ENCODE results near the gene GFAP. TPM values are rescaled to one million over a fixed set of nuclear protein-coding genes. Genes with fewer than 3 reads are reported as not detected.

Gene GFAP
- total RNA-seq, 1 experiment from 2014 or later: 1.6 TPM

DNA sequence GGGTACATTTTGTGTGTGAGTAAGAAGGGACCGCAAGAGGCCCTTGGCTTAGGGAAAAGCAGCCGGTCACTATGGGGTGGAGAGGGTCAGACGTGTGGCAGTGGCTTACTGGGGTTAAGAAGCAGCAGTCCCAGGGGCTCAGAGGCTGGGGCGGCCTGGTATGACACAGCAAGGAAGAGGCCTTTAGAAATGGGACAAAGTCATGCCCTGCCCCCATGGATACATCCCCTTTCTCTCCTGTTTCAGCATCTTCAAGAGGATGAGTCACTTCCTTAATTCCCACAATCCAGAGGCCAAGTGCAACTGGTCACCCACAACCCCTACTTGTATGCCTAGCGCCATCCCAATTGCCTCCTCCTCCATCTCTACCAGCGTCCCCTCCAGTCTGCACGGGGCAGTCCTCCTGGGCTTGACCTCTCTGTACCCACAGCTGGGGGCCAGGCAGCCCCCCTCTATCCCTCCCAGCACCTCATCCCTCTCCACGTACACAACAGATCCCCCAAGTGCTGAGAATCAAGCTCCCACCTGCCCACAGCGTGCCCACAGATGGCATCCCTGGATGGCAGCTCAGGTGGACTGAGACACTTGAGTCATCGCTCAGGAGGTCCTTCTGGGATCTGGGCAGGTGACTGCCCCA is 9.2 kb downstream of the GFAP start:
- DNase-seq (ENCODE audit: low spot score): no peak
- no peak for TF ChIP-seq SP1 (CRISPR knock-in tag; conservative IDR thresholded peaks at IDR 0.05)
- TF ChIP-seq IRF2 (CRISPR knock-in tag; IDR thresholded peaks at IDR 0.05; ENCODE audit: borderline replicate concordance, low read depth): no peak
- TF ChIP-seq, protein P1, sequence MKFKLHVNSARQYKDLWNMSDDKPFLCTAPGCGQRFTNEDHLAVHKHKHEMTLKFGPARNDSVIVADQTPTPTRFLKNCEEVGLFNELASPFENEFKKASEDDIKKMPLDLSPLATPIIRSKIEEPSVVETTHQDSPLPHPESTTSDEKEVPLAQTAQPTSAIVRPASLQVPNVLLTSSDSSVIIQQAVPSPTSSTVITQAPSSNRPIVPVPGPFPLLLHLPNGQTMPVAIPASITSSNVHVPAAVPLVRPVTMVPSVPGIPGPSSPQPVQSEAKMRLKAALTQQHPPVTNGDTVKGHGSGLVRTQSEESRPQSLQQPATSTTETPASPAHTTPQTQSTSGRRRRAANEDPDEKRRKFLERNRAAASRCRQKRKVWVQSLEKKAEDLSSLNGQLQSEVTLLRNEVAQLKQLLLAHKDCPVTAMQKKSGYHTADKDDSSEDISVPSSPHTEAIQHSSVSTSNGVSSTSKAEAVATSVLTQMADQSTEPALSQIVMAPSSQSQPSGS (CRISPR knock-in tag; IDR thresholded peaks at IDR 0.05; ENCODE audit: borderline replicate concordance, low read depth): no peak
- TF ChIP-seq PRRX2 (CRISPR knock-in tag; IDR thresholded peaks at IDR 0.05): no peak
- TF ChIP-seq, protein P2, sequence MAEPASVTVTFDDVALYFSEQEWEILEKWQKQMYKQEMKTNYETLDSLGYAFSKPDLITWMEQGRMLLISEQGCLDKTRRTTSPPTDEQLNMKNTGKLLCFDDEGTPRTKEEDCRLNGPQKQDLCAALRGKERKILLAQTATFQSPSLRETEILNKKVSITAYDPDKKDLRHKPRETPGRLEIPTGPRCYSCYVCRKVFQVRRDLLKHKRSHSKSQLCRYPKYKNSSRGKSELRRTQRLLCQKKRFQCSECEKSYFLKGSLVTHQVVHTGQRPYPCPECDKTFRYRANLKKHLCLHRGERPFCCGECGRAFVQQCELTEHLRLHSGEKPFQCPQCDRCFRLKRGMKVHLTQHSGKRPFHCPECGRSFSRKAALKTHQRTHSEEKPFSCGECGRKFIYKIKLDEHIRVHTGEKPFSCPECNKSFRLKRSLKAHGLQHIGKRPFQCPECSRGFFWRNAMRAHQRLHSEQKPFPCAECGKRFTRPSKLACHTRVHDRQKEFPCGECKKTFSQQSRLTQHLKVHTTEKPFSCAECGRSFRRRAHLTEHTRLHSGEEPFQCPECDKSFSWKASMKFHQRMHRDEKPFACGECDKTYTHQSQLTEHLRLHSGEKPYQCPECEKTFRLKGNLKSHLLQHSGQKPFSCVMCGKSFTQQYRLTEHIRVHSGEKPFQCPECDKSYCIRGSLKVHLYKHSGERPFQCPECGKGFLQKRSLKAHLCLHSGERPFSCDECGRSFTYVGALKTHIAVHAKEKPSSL (CRISPR knock-in tag; conservative IDR thresholded peaks at IDR 0.05): no peak
- no peak for TF ChIP-seq ZNF121 (CRISPR knock-in tag; IDR thresholded peaks at IDR 0.05)
- TF ChIP-seq, protein P3, sequence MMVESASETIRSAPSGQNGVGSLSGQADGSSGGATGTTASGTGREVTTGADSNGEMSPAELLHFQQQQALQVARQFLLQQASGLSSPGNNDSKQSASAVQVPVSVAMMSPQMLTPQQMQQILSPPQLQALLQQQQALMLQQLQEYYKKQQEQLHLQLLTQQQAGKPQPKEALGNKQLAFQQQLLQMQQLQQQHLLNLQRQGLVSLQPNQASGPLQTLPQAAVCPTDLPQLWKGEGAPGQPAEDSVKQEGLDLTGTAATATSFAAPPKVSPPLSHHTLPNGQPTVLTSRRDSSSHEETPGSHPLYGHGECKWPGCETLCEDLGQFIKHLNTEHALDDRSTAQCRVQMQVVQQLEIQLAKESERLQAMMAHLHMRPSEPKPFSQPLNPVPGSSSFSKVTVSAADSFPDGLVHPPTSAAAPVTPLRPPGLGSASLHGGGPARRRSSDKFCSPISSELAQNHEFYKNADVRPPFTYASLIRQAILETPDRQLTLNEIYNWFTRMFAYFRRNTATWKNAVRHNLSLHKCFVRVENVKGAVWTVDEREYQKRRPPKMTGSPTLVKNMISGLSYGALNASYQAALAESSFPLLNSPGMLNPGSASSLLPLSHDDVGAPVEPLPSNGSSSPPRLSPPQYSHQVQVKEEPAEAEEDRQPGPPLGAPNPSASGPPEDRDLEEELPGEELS (CRISPR knock-in tag; IDR thresholded peaks at IDR 0.05): no peak
- TF ChIP-seq EMX1 (CRISPR knock-in tag; IDR thresholded peaks at IDR 0.05): no peak
- no peak for TF ChIP-seq JUN (CRISPR knock-in tag; IDR thresholded peaks at IDR 0.05)
- TF ChIP-seq, protein P4, sequence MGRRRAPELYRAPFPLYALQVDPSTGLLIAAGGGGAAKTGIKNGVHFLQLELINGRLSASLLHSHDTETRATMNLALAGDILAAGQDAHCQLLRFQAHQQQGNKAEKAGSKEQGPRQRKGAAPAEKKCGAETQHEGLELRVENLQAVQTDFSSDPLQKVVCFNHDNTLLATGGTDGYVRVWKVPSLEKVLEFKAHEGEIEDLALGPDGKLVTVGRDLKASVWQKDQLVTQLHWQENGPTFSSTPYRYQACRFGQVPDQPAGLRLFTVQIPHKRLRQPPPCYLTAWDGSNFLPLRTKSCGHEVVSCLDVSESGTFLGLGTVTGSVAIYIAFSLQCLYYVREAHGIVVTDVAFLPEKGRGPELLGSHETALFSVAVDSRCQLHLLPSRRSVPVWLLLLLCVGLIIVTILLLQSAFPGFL (CRISPR knock-in tag; IDR thresholded peaks at IDR 0.05; ENCODE audit: borderline replicate concordance): no peak
- TF ChIP-seq, protein P5, sequence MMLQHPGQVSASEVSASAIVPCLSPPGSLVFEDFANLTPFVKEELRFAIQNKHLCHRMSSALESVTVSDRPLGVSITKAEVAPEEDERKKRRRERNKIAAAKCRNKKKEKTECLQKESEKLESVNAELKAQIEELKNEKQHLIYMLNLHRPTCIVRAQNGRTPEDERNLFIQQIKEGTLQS (CRISPR knock-in tag; conservative IDR thresholded peaks at IDR 0.05): no peak
- no peak for TF ChIP-seq ZNF671 (CRISPR knock-in tag; IDR thresholded peaks at IDR 0.05)
- no peak for TF ChIP-seq NFE2L1 (CRISPR knock-in tag; IDR thresholded peaks at IDR 0.05)

DNA sequence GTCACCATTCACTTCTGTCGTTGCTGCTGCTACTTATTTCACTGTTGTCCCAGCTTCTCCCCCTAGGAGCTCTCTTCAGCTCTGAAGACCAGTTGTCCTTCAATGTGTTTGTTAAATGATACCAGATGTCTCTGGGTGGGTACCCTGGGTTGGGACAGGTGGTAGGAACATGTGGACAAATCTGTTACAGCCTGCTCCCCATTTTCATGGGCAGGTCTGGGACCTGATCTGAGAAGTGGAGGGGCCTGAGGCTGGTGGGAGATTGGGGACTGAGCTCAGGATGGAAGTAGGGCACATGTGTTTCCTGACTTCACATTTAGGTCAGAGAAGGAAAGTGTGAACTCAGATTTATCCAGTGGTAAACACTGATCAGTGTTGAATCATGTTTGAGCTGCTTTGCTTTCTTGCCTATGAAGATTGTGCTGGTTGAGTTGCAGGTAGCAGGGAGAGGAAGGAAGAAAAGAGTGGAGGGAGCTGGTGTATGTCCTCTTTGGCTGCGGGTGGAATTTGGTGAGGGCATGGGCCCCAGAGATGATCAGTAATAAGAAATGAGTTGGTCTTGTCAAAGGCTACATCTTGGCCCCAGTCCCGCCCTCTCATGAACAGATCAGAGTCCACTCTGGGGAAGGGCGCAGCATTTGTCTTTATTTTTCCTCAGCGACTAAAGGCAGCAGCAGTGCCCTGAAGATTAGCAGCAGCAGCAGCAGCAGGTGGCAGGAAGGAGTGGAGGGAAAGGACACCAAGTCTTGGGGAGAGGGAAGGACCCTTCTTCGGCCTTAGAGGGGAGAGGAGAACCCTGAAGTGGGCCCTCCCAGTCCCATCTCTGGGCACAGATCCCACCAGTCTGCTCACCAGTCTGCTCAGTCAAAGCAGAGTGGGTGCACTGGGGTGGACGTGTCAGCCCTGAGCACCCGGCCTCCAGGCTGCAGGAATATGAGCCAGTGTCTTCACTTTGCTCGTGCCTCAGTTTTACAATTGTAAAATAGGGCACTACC is 10.0 kb downstream of the GFAP start:
- Mint-ChIP-seq H3K36me3 (no peaks in the 10 kb centered on the region), H3K9me3 (no peaks in the 10 kb centered on the region), H3K27me3 (ENCODE audit: low read depth) (peaks cover 10% of the 10 kb centered on the region), H3K4me1 (peaks cover 6% of the 10 kb centered on the region), H3K4me3 (no peak overlapping the region), H3K27ac (no peak overlapping the region)
- ATAC-seq (no peak), DNase-seq (ENCODE audit: low spot score) (no peak)
- ChIA-PET CTCF (interaction anchor here (1.1 to 1.4 kb wide), 2 partner anchors 15 to 26 kb away, joined by 3 to 6 read pairs; no protein-coding TSS in a partner anchor), POLR2A (no interaction called here)
- no peak for TF ChIP-seq GRHL2 (CRISPR knock-in tag; IDR thresholded peaks at IDR 0.05; ENCODE audit: insufficient replicate concordance, severe bottlenecking)
- no peak for TF ChIP-seq TEAD4 (CRISPR knock-in tag; IDR thresholded peaks at IDR 0.05)
- TF ChIP-seq, protein P6, sequence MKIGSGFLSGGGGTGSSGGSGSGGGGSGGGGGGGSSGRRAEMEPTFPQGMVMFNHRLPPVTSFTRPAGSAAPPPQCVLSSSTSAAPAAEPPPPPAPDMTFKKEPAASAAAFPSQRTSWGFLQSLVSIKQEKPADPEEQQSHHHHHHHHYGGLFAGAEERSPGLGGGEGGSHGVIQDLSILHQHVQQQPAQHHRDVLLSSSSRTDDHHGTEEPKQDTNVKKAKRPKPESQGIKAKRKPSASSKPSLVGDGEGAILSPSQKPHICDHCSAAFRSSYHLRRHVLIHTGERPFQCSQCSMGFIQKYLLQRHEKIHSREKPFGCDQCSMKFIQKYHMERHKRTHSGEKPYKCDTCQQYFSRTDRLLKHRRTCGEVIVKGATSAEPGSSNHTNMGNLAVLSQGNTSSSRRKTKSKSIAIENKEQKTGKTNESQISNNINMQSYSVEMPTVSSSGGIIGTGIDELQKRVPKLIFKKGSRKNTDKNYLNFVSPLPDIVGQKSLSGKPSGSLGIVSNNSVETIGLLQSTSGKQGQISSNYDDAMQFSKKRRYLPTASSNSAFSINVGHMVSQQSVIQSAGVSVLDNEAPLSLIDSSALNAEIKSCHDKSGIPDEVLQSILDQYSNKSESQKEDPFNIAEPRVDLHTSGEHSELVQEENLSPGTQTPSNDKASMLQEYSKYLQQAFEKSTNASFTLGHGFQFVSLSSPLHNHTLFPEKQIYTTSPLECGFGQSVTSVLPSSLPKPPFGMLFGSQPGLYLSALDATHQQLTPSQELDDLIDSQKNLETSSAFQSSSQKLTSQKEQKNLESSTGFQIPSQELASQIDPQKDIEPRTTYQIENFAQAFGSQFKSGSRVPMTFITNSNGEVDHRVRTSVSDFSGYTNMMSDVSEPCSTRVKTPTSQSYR (CRISPR knock-in tag; IDR thresholded peaks at IDR 0.05): no peak
- TF ChIP-seq ELF4 (CRISPR knock-in tag; IDR thresholded peaks at IDR 0.05; ENCODE audit: low read depth): no peak
- TF ChIP-seq, protein P7, sequence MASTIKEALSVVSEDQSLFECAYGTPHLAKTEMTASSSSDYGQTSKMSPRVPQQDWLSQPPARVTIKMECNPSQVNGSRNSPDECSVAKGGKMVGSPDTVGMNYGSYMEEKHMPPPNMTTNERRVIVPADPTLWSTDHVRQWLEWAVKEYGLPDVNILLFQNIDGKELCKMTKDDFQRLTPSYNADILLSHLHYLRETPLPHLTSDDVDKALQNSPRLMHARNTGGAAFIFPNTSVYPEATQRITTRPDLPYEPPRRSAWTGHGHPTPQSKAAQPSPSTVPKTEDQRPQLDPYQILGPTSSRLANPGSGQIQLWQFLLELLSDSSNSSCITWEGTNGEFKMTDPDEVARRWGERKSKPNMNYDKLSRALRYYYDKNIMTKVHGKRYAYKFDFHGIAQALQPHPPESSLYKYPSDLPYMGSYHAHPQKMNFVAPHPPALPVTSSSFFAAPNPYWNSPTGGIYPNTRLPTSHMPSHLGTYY (CRISPR knock-in tag; IDR thresholded peaks at IDR 0.05): no peak

More for the DNA sequence above, 9.2 kb downstream of the GFAP start:
- Mint-ChIP-seq H3K27ac (no peak overlapping the region), H3K27me3 (ENCODE audit: low read depth) (peaks cover 17% of the 10 kb centered on the region), H3K36me3 (no peaks in the 10 kb centered on the region), H3K4me1 (peaks cover 10% of the 10 kb centered on the region), H3K4me3 (no peak overlapping the region), H3K9me3 (no peaks in the 10 kb centered on the region)
- ChIA-PET CTCF (interaction anchor here (1.1 kb wide), 1 partner anchor 27 kb away, joined by 3 read pairs; no protein-coding TSS in a partner anchor), POLR2A (no interaction called here)
- ATAC-seq: no peak
